Mucosa of stomach (tissue), 1 donor: ENCODE results near the gene DCDC2.
"Not testable (repeated sequence)": the region's sequence is repeated elsewhere in the genome, so short reads cannot be mapped to it uniquely, and the experiment has no call there.

Source experiments
- H3K27me3 ChIP-seq: one replicate; pipeline ENCODE4 v1.7.0; 2013; ENCODE audit warnings: mild to moderate bottlenecking, low read length; ENCODE audit not compliant: control insufficient read depth, insufficient read depth
- H3K36me3 ChIP-seq: one replicate; pipeline ENCODE4 v1.7.0; 2013; ENCODE audit warnings: low read length; ENCODE audit not compliant: control insufficient read depth, insufficient read depth
- H3K4me1 ChIP-seq: one replicate; pipeline ENCODE4 v1.7.0; 2013; ENCODE audit warnings: mild to moderate bottlenecking, low read length; ENCODE audit not compliant: control insufficient read depth, insufficient read depth
- H3K4me3 ChIP-seq: one replicate; pipeline ENCODE4 v1.7.0; 2013; ENCODE audit warnings: low read length
- H3K9ac ChIP-seq: one replicate; pipeline ENCODE4 v1.7.0; 2013; ENCODE audit warnings: mild to moderate bottlenecking, low read length, moderate library complexity
- H3K9me3 ChIP-seq: one replicate; pipeline ENCODE4 v1.7.0; 2013; ENCODE audit warnings: mild to moderate bottlenecking, low read length, moderate library complexity; ENCODE audit not compliant: control insufficient read depth
- donor health status: Pancreatic carcinoma.

The DCDC2 gene

GRCh38 chr6:24241779-24242178 lies 116.1 kb downstream of the DCDC2 start:
- not testable (repeated sequence) for H3K9ac ChIP-seq, H3K36me3 ChIP-seq, H3K4me3 ChIP-seq, H3K4me1 ChIP-seq, H3K9me3 ChIP-seq, H3K27me3 ChIP-seq

GRCh38 chr6:24240943-24241342 lies 116.9 kb downstream of the DCDC2 start:
- Histone ChIP-seq H3K27me3 (no peaks in the 10 kb centered on the region), H3K4me3 (no peak overlapping the region), H3K4me1 (no peaks in the 10 kb centered on the region), H3K9ac (no peak overlapping the region), H3K9me3 (no peaks in the 10 kb centered on the region), H3K36me3 (no peaks in the 10 kb centered on the region)

DNA sequence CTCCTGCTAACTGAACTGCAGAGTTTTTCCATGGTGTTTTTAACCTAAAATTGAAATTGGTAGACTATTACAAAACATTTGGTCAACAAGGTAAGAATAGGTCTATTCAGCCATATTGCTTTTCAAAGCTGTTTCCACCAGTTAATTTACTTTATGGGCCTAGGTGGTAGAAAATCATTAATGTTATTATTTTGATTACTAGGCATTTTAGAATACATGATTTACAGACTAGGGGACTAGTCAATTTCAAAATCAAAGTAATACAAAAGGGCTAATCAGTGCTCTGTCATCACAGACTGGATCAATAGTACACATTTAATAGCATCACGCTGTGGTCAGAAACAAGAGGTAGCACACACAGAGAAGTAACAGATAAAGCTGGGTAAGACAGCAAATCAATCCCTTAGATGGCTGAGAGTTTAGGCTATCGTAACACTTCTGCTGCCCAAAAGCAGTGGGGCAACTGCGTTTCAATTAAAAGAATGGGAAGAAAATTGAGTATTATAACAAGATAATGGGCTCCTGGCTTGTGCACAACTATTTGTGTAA lies 117.4 kb downstream of the DCDC2 start:
- Histone ChIP-seq H3K9me3 (no peaks in the 10 kb centered on the region), H3K27me3 (no peaks in the 10 kb centered on the region), H3K9ac (no peak overlapping the region), H3K4me3 (no peak overlapping the region), H3K4me1 (no peaks in the 10 kb centered on the region), H3K36me3 (no peaks in the 10 kb centered on the region)

- H3K4me1 ChIP-seq, result no peaks in the 10 kb centered on the region
- H3K9ac ChIP-seq, result no peak overlapping the region
- no peak overlapping the region for H3K4me3 ChIP-seq
- no peaks in the 10 kb centered on the region for H3K36me3 ChIP-seq
- H3K9me3 ChIP-seq, result no peaks in the 10 kb centered on the region
- no peaks in the 10 kb centered on the region for H3K27me3 ChIP-seq
Measured at GRCh38 chr6:24238700-24239099, 119.2 kb downstream of the DCDC2 start.

- not testable (repeated sequence) for H3K4me3 ChIP-seq, H3K9ac ChIP-seq, H3K4me1 ChIP-seq, H3K27me3 ChIP-seq, H3K9me3 ChIP-seq, H3K36me3 ChIP-seq
Measured at GRCh38 chr6:24236779-24237178, 121.1 kb downstream of the DCDC2 start.

GRCh38 chr6:24233813-24234442 lies 123.9 kb downstream of the DCDC2 start:
- Histone ChIP-seq H3K4me1 (no peaks in the 10 kb centered on the region), H3K36me3 (no peaks in the 10 kb centered on the region), H3K9ac (no peak overlapping the region), H3K4me3 (no peak overlapping the region), H3K9me3 (no peaks in the 10 kb centered on the region), H3K27me3 (no peaks in the 10 kb centered on the region)

GRCh38 chr6:24231438-24231977 lies 126.4 kb downstream of the DCDC2 start:
- Histone ChIP-seq H3K36me3 (no peaks in the 10 kb centered on the region), H3K4me1 (no peaks in the 10 kb centered on the region), H3K9ac (no peak overlapping the region), H3K27me3 (no peaks in the 10 kb centered on the region), H3K4me3 (no peak overlapping the region), H3K9me3 (no peaks in the 10 kb centered on the region)

- Histone ChIP-seq H3K27me3 (no peaks in the 10 kb centered on the region), H3K36me3 (no peaks in the 10 kb centered on the region), H3K4me1 (no peaks in the 10 kb centered on the region), H3K4me3 (no peak overlapping the region), H3K9me3 (no peaks in the 10 kb centered on the region), H3K9ac (no peak overlapping the region)
Measured at GRCh38 chr6:24229696-24230405, 128.0 kb downstream of the DCDC2 start.

- Histone ChIP-seq H3K9ac (no peak overlapping the region), H3K27me3 (no peaks in the 10 kb centered on the region), H3K4me1 (no peaks in the 10 kb centered on the region), H3K36me3 (no peaks in the 10 kb centered on the region), H3K9me3 (no peaks in the 10 kb centered on the region), H3K4me3 (no peak overlapping the region)
Measured at GRCh38 chr6:24228681-24229255, 129.1 kb downstream of the DCDC2 start.

- Histone ChIP-seq H3K9me3 (no peaks in the 10 kb centered on the region), H3K36me3 (no peaks in the 10 kb centered on the region), H3K4me1 (no peaks in the 10 kb centered on the region), H3K9ac (no peak overlapping the region), H3K27me3 (no peaks in the 10 kb centered on the region), H3K4me3 (no peak overlapping the region)
Measured at GRCh38 chr6:24228123-24228522, 129.7 kb downstream of the DCDC2 start.

GRCh38 chr6:24227556-24227955 lies 130.3 kb downstream of the DCDC2 start:
- Histone ChIP-seq H3K9ac (no peak overlapping the region), H3K9me3 (no peaks in the 10 kb centered on the region)

DNA sequence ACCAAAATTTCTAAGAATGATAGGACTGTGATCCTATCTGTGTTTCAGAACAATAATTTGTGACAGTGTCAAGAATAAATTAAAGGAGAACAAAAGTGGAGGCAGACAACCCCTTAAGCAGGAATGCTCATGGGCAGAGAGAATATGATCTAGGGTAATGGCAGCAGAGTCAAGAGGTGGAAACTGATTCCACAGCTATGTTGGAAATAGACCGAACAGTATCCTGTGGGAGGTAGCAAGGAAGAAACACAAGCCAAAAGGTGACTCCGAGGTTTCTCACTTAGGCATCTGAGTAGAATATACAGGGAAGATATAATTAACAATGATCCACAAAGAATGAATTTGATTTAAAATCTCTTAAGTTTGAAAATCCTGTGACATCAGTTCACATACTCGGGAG lies 131.3 kb downstream of the DCDC2 start:
- H3K9ac ChIP-seq, result no peak overlapping the region
- H3K36me3 ChIP-seq, result no peaks in the 10 kb centered on the region
- no peaks in the 10 kb centered on the region for H3K27me3 ChIP-seq
- no peaks in the 10 kb centered on the region for H3K9me3 ChIP-seq
- H3K4me3 ChIP-seq, result no peak overlapping the region
- no peaks in the 10 kb centered on the region for H3K4me1 ChIP-seq

More at GRCh38 chr6:24227556-24227955, 130.3 kb downstream of the DCDC2 start:
- H3K36me3 ChIP-seq, result no peaks in the 10 kb centered on the region
- H3K4me3 ChIP-seq, result no peak overlapping the region
- H3K4me1 ChIP-seq, result no peaks in the 10 kb centered on the region
- H3K27me3 ChIP-seq, result no peaks in the 10 kb centered on the region
